NOMO-1 treated with dmso at 0.1 percent for 144 hours (cell line): ENCODE data around the gene NEGR1.

Source experiments
- DNase-seq: peaks from one replicate; lab custom pipeline; 2025; ENCODE audit not compliant: unreplicated experiment; lab: John Stamatoyannopoulos, UW

Gene NEGR1

DNA sequence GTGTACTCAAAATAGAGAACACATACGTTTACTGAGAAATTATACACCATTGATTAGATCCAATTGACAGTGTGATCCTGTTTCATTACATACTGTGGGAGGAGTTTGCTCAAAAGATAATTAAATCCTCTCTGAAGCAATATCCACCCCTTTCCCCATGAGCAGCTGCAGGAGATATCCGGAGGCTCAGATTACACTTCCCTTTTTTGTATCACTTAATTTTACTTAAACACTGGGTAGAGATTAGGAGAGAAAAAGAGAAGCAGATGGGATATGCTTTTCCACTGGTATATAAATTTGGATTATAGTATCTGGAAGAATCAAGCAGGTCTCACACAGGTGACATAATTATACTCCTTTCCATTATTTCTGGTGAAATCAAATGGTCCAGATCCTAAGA, 868.2 kb downstream of the NEGR1 start:
- DNase-seq, result peak; percentile 81

DNA sequence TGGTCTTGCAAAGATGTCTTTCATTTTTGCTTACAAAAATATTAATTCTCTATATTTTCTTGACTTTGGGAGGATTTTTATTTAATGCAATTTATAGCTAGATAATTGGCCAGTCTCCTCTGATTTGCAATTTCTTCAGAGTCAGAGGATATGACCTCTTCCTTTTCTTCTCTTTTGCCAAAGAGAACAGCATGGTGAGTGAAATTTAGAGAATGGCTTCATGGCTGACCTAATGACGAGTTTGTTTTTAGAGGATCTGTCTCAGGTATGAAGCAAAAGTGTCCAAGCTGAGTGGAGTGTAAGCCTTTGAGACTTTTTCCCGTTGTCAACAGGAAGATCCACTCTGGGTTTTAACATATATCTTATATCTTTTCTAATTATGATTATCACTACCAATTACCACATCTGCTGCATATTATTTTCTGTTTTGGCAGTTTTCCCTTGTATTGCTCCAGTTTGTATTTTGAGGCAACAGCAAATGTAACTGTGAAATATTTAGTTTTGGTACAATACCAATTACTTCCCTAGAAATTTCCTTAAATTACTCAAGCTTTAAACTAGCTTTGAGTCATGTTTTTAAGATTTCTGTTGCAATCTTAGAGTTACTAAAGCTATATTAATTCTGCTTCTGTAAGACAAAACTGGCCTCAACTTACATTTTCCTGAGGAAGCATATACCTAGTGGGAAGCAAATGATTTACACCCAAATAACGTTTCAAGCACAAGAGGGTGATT, 868.7 kb downstream of the NEGR1 start:
- DNase-seq, result peak; percentile 18

DNA sequence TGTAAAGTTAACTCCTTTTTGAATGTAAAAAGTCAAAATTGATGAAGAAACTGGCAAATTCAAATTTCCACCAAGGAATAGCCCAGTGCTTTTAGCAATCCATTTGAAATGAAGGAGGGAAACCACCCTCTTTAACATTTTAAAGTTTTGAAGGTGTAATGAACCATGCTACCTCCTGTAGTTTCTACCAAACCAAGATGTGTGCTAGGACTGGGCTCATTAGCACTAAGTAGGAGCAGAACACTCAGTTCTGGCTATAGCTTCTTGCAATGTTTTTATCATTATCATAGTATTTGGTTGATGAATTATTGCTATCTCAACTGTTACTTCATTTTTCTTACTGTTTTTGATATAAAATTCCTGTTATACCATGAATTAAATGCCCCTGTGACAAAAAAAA, 882.3 kb downstream of the NEGR1 start:
- no peak for DNase-seq

DNA sequence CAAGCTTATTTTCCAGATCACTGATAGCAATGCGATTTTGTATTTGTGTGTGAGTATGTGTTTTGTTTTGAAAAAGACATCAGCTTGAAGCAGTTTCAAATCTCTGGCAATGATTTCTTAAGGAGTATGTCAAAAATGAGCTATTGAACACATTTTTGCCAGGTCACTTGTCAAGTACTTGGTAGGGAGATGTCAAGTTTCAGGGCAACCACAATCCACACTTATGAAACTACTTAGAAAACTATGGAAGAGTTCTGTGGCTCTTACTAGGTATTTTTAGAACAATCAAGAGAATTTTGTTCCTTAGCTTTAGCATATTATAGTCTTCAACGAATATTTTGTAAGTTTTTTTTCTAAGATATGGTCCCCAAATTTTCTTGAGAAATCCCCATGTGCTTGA, 882.7 kb downstream of the NEGR1 start:
- peak; percentile 16 for DNase-seq

DNA sequence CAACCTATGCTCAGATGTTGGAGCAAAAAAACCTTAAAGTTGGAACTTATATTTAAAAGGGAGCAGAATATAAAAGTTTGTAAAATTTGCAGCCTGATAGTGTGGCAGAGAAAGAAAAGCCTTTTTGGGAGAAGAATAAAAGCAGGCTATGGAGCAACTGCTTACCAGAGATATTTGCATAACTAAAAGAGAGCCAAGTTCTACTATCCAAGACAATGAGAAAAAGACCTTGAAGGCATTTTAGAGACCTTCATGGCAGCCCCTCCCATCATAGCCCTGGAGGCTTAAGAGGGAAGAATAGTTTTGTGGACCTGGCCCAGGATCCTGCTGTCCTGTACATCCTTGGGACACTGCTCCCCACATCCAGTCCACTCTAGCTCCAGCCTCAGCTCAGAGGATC, 889.0 kb downstream of the NEGR1 start:
- no peak for DNase-seq

DNA sequence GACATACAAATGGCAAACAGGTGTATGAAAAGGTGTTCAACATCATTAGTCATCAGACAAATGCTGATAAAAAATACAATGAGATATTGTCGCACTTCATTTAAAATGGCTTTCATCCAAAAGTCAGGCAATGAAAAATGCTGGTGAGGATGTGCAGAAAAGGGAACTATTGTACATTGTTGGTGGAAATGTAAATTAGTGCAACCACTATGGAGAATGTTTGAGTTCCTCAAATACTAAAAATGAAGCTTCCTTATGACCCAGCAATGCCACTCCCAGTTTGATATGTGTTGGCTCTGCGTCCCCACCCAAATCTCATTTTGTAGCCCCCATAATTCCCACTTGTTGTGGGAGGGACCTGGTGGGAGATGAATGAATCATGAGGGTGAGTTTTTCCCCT, 891.8 kb downstream of the NEGR1 start:
- DNase-seq, result no peak

DNA sequence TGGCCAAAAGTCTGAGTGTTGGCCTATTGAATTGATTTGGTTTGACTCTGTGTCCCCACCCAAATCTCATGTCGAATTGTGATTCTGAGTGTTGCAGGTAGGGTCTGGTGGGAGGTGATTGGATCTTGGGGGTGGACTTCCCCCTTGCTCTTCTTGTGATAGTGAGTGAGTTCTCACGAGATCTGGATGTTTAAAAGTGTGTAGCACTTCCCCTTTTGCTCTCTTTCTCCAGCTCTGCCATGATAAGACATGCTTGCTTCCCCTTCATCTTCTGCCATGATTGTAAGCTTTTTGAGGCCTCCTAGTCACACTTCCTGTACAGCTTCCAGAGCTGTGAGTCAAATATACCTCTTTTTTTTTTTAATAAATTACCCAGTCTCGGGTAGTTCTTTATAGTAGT, 904.5 kb downstream of the NEGR1 start:
- DNase-seq, result no peak

DNA sequence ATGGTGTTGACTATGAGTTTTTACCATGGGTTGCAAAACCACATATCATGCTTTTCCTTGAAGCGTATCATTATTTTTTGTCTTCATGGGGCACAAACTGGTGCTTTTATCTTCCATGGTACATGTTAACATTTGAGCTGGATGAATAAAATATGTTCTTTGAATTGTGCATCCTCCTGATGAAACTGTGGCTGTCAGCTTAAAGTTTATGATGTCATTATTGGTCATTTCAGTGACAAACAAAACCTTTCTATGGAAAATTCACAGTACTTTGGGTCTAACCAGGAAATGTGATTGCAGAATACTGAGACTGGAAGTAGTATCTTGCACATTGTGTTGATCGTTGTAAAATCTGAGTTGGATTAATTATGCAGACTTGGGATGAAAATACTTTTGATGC, 909.8 kb downstream of the NEGR1 start:
- no peak for DNase-seq

DNA sequence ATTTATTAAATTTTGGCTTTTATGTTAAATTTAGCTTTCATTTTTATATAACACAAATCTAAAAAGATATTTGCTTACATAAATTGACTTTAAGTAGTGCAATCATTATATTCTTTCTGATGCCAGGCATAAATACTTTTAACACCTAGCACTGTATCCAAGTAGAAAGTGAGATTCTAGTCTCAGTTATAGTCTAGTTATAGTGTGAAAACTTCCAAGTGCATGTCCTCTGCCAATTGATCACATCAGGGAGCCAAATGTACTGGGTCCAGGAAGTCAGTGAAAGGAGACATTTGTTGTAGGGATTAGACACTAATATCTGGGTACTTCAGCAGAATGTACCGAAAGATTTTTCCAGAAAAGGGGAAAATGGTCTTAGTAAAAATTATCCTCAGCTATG, 910.8 kb downstream of the NEGR1 start:
- DNase-seq, result no peak

DNA sequence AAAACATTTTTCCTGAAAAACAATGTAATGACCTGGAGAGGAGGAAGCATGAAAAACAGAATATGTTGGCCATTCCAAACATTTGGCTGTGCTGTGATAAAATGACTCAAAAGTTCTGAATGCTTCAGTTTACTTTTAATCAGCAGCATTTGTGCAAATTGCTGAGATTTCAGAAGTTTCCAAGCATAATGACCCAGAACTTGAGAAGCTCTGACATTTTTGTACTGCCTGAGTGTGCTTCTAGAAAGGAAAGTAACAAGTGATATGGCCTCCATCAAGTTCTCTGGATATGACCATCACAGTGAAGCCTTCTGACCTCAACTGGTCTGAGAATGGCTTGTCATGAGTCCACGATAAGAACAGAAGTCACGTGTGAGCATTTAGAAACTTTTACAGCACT, 918.1 kb downstream of the NEGR1 start:
- no peak for DNase-seq

DNA sequence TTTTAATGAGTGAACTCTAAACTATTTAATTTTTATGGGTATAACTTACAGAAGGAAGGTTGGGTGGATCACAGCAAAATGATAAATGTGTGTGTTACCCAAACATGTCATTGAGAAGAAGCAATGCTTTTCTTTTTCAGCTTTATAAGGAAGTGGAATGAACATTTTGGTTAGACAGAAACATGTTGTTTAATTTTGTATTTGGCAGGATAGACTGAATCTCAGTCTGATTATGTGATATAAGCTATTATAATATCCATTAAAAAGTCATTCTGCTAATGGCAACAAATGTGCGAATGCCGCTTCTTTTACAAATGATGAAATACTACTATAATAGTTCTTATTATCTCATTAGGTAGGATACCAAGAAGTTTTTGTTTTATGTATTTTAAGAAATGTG, 919.6 kb downstream of the NEGR1 start:
- DNase-seq, result no peak

DNA sequence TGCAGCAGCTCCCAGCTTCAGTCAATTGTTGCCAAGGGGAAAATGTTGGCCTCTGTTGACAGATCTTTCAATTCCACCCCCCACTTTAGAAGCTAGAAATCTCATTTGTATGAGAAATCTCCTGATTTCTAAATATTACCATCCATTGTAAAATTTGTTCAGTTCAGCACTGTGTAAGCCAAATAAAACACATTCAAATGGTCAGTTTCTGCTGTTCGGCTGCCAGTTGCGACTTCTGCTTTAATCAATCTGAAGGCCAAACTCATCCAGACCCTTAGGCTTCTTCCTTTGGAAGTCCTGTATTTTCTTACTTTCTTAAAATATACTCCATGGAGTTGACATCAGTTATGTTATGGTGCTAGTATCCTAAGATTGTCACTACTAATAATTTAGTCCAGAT, 920.3 kb downstream of the NEGR1 start:
- DNase-seq, result no peak

DNA sequence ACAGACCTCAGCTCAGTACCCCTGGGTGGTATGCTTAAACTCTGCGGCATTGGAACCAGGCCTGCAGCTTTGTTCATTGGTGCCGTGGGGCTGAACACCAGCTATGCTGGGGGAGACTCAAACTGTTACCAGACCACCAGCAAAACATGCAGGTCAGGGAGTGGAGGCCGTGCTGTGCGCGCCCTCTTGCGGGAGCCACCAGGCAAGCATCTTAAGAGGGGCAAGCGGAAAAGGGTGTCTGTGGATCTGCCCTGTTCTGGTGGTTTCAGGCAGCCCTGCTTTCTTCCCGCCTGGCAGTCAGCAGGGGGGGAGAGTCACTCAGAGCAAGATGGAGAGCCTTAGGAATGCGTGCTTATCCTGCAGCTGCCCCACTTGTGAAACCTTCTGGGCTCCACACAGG, 924.6 kb downstream of the NEGR1 start:
- DNase-seq, result no peak

DNA sequence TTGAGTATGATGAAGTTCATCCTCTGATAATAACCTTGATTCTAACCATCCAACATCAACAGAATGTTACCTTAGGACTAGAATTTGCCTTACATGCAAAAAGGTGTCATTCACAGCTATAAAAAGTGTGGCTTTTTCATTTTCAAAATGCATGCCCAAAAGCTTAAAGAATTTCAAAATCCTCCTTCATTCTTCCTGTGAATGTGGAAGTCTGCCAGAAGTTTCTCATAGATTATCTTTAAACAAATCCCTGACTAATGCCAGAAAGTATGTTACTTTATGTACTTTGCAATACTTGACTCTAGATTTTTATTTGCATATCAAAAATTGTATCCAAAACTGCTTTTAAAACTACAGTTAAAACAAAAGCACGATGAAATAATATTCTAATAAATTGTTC, 930.9 kb downstream of the NEGR1 start:
- DNase-seq, result no peak

DNA sequence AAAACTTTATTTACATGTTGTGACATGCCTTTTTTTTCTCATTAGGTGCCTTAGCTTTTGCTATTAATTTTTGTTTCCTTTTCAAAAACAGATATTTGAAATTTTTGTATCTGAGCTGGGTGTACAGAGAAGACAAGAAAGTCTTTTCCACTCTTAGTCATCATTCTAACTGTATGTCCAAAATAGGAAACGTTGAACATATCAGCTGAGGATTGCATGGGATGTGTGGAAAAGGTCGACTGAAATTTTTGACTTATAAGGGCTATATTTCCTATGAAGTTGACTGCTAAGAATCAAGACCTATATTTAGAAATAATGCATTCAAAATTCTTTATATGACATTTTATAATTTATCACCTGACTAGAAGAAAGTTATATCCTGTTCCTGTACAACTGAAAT, 931.5 kb downstream of the NEGR1 start:
- no peak for DNase-seq

DNA sequence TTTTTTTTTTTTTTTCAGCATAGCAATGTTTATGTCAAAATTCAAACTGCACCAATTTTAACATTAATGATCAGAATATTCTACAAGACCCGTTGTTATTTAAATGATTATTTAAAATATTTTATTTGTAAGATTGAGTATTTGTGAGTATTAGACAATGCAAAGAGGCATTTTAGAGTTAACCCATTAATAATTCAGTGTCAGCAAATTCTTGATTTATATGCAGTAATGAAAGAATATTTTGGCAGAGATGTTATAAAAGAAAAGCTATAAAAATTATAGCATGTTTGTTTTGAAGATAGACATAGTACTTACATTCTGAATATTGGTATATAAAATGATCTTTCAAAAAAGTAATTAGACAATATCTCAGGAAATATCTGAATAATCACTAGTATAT, 932.0 kb downstream of the NEGR1 start:
- no peak for DNase-seq
